ENCODE results near the gene FOXA3. TPM values are rescaled to one million over a fixed set of nuclear protein-coding genes. Genes with fewer than 3 reads are reported as not detected.
A peak's percentile ranks its signal among the peaks of the same experiment; 100 is the strongest.

Gene FOXA3
- total RNA-seq, 2 experiments from 2014 or later = not detected

DNA sequence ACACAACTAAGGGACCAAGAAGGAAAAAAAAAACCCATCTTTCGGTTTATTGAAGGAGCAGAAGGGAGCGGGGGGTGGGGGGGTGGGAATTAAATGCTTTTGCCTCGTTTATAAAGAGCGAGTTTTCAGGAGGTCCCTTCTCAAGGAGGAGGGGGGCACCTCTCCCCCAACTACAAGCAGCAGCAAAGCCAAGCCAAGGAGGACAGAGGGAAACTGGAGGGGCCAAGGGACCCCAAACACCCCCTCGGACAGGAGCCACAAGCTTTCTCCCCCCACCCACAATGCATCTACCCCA lies 19.4 kb downstream of the FOXA3 start:
- Histone ChIP-seq H3K4me1 (ENCODE audit: insufficient read depth, low read length, poor library complexity, severe bottlenecking) (peaks cover 44% of the 10 kb centered on the region), H3K36me3 (ENCODE audit: insufficient read depth, low read length) (peaks cover 13% of the 10 kb centered on the region; the same call in 1 of the 2 replicates), H2AFZ (ENCODE audit: low read length) (no peak overlapping the region), H4K20me1 (ENCODE audit: insufficient read depth, low read length) (no peaks in the 10 kb centered on the region), H3K4me3 (ENCODE audit: low read depth, low read length, poor library complexity, severe bottlenecking) (peak overlapping the region; percentile 69), H3K9me3 (ENCODE audit: low read length) (no peaks in the 10 kb centered on the region), H3K4me2 (ENCODE audit: low read length) (peak overlapping the region; percentile 95), H3K9me2 (ENCODE audit: insufficient read depth, low read length) (no peaks in the 10 kb centered on the region), H3K79me2 (ENCODE audit: insufficient read depth, low read depth, low read length) (peaks cover 18% of the 10 kb centered on the region; the same call in 1 of the 2 replicates), H3K27ac (ENCODE audit: low read depth, low read length, poor library complexity, severe bottlenecking) (no peak overlapping the region)
- ChIA-PET CTCF (ENCODE audit: unreplicated experiment) (no interaction called here), POLR2A (no interaction called here)
- TF ChIP-seq, protein P1, sequence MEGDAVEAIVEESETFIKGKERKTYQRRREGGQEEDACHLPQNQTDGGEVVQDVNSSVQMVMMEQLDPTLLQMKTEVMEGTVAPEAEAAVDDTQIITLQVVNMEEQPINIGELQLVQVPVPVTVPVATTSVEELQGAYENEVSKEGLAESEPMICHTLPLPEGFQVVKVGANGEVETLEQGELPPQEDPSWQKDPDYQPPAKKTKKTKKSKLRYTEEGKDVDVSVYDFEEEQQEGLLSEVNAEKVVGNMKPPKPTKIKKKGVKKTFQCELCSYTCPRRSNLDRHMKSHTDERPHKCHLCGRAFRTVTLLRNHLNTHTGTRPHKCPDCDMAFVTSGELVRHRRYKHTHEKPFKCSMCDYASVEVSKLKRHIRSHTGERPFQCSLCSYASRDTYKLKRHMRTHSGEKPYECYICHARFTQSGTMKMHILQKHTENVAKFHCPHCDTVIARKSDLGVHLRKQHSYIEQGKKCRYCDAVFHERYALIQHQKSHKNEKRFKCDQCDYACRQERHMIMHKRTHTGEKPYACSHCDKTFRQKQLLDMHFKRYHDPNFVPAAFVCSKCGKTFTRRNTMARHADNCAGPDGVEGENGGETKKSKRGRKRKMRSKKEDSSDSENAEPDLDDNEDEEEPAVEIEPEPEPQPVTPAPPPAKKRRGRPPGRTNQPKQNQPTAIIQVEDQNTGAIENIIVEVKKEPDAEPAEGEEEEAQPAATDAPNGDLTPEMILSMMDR (conservative IDR thresholded peaks at IDR 0.05; ENCODE audit: low read length) = no peak; the same call in 1 of the 2 replicates
- no peak for TF ChIP-seq EZH2phosphoT487 (IDR thresholded peaks at IDR 0.05; ENCODE audit: borderline replicate concordance, low read depth, low read length)
- no peak for DNase-seq (ENCODE audit: low spot score)
- no TSS peak for BruUV-seq (replicated peaks)
- intact Hi-C loops (cut with micrococcal nuclease; ENCODE audit: unreplicated experiment) = loop anchor here (1.0 to 10.0 kb wide), 3 partner anchors 20 to 179 kb away; partner anchors contain the start of gene SYMPK

DNA sequence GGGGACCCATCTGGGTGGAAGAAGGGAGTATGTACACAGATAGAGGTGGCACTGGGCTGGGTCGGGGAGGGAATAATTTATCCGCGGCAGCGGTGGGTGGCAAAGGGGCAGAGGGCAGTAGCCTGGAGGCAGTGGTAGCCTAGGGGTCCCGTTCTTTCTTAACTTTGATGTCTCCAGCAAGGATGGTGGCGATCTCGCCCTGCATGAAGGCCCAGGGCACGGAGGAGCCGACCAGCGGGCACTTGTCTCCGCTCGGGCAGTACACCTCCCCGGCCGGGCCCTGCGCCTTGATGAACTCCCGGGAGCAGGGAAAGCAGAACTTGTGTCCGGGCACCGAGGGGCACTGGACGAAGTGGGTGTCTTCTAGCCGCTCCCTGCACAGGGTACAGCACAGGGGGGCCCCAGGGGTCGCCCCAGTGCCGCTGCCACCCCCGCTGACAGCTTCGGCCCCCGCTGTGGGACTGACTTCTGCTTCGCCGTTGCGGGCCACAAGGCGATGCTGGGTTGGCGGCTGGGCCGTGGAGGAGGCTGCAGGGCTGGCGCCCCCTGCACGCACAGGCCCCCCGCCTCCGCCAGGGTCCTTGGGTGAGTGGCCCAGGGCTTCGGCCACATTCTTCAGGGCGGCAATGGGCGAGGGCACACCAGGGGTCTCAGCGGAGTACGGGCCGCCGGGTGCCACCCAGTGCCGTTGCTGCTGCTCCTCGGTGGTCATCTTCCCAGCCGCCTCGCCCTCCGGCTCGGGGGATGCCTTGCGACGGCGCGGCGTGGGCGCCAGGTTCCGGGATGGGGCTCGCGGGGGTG lies 20.0 kb downstream of the FOXA3 start:
- peaks cover 18% of the 10 kb centered on the region; the same call in 1 of the 2 replicates for H3K79me2 ChIP-seq (ENCODE audit: insufficient read depth, low read depth, low read length)
- no peak for DNase-seq (ENCODE audit: low spot score)
- peak overlapping the region; percentile 95 for H3K4me2 ChIP-seq (ENCODE audit: low read length)
- intact Hi-C loops (cut with micrococcal nuclease; ENCODE audit: unreplicated experiment) = loop anchor here (1.0 to 10.0 kb wide), 3 partner anchors 21 to 179 kb away; partner anchors contain the start of gene SYMPK
- TF ChIP-seq, protein P1 (conservative IDR thresholded peaks at IDR 0.05; ENCODE audit: low read length) = no peak
- TF ChIP-seq EZH2phosphoT487 (IDR thresholded peaks at IDR 0.05; ENCODE audit: borderline replicate concordance, low read depth, low read length) = no peak
- BruUV-seq (replicated peaks) = no TSS peak
- peaks cover 13% of the 10 kb centered on the region; the same call in 1 of the 2 replicates for H3K36me3 ChIP-seq (ENCODE audit: insufficient read depth, low read length)
- no peak overlapping the region for H2AFZ ChIP-seq (ENCODE audit: low read length)
- H4K20me1 ChIP-seq (ENCODE audit: insufficient read depth, low read length) = no peaks in the 10 kb centered on the region
- H3K27ac ChIP-seq (ENCODE audit: low read depth, low read length, poor library complexity, severe bottlenecking) = no peak overlapping the region
- H3K9me3 ChIP-seq (ENCODE audit: low read length) = no peaks in the 10 kb centered on the region
- H3K9me2 ChIP-seq (ENCODE audit: insufficient read depth, low read length) = no peaks in the 10 kb centered on the region
- H3K4me1 ChIP-seq (ENCODE audit: insufficient read depth, low read length, poor library complexity, severe bottlenecking) = peaks cover 44% of the 10 kb centered on the region
- ChIA-PET POLR2A (no interaction called here), CTCF (ENCODE audit: unreplicated experiment) (interaction anchor here (1.1 kb wide), 1 partner anchor 67 kb away, joined by 3 read pairs; no protein-coding TSS in a partner anchor)
- H3K4me3 ChIP-seq (ENCODE audit: low read depth, low read length, poor library complexity, severe bottlenecking) = peak overlapping the region; percentile 53

All from OCI-LY7 (cell line).